GM19351 (cell line): Measurements from ENCODE around the gene C20orf144.
"Not testable (repeated sequence)": the region's sequence is repeated elsewhere in the genome, so short reads cannot be mapped to it uniquely, and the experiment has no call there.

Source experiments
- ATAC-seq: cut with Tn5 transposase; IDR thresholded peaks from one replicate; pipeline ENCODE4 v1.9.1; 2021; ENCODE audit warnings: mild to moderate bottlenecking, moderate library complexity; ENCODE audit not compliant: unreplicated experiment

C20orf144 gene

GRCh38 chr20:33693289-33693688 is 31.2 kb downstream of the C20orf144 start:
- no peak for ATAC-seq

GRCh38 chr20:33693741-33694638 is 31.9 kb downstream of the C20orf144 start:
- no peak for ATAC-seq

- ATAC-seq, result no peak
These were observed 32.5 kb downstream of the C20orf144 start for GRCh38 chr20:33694639-33695012.

- no peak for ATAC-seq
These were observed 34.3 kb downstream of the C20orf144 start for GRCh38 chr20:33696448-33696847.

- ATAC-seq, result no peak
These were observed 35.0 kb downstream of the C20orf144 start for GRCh38 chr20:33697129-33697528.

GRCh38 chr20:33698966-33699365 is 36.8 kb downstream of the C20orf144 start:
- not testable (repeated sequence) for ATAC-seq

- not testable (repeated sequence) for ATAC-seq
These were observed 38.7 kb downstream of the C20orf144 start for GRCh38 chr20:33700696-33701441.

GRCh38 chr20:33701629-33702450 is 39.7 kb downstream of the C20orf144 start:
- ATAC-seq, result no peak

GRCh38 chr20:33702861-33703260 is 40.7 kb downstream of the C20orf144 start:
- ATAC-seq, result no peak

GRCh38 chr20:33703498-33704137 is 41.5 kb downstream of the C20orf144 start:
- ATAC-seq, result no peak

GRCh38 chr20:33704197-33704924 is 42.2 kb downstream of the C20orf144 start:
- no peak for ATAC-seq

- no peak for ATAC-seq
These were observed 45.5 kb downstream of the C20orf144 start for GRCh38 chr20:33707668-33708067.

- no peak for ATAC-seq
These were observed 47.3 kb downstream of the C20orf144 start for GRCh38 chr20:33709398-33709797.

- no peak for ATAC-seq
These were observed 47.9 kb downstream of the C20orf144 start for GRCh38 chr20:33709905-33710541.

GRCh38 chr20:33710681-33711445 is 48.7 kb downstream of the C20orf144 start:
- no peak for ATAC-seq

GRCh38 chr20:33711446-33711738 is 49.3 kb downstream of the C20orf144 start:
- ATAC-seq, result no peak
